ENCODE measurements around the gene RNF5. TPM values are rescaled to one million over a fixed set of nuclear protein-coding genes. Genes with fewer than 3 reads are reported as not detected.

The RNF5 gene
- polyA plus RNA-seq, 1 of the 3 experiments (the other 2 are of a cell fraction), result 110 TPM

- Histone ChIP-seq H3K36me3 (replicated peaks in 1 of 2; ENCODE audit: control insufficient read depth in 1 of 2, insufficient read depth in 2 of 2, low read length in 1 of 2) (peaks cover 15 to 41% of the 10 kb centered on the region in 2 experiments), H3K4me3 (ENCODE audit: low read depth in 2 of 2, low read length in 1 of 2) (no peak overlapping the region), H3K9ac (no peak overlapping the region), H4K20me1 (ENCODE audit: insufficient read depth) (no peaks in the 10 kb centered on the region), H3K9me3 (no peaks in the 10 kb centered on the region), H3K4me1 (ENCODE audit: control insufficient read depth in 1 of 2, insufficient read depth in 2 of 2, low read depth in 1 of 2, low read length in 1 of 2) (peaks cover 4 to 12% of the 10 kb centered on the region in 2 experiments; a peak in 2 of 4 replicates), H3K27me3 (ENCODE audit: insufficient read depth) (no peaks in the 10 kb centered on the region), H3K27ac (ENCODE audit: low read depth in 2 of 2, low read length in 1 of 2) (no peak overlapping the region), H3K9me2 (no peaks in the 10 kb centered on the region), H2AFZ (ENCODE audit: low read depth) (no peak overlapping the region), H3K79me2 (ENCODE audit: insufficient read depth) (peaks cover 13% of the 10 kb centered on the region; the same call in 1 of the 2 replicates), H3F3A (replicated peaks; ENCODE audit: insufficient read depth) (peaks cover 20% of the 10 kb centered on the region), H3K4me2 (no peak overlapping the region)
- ChIA-PET CTCF (interaction anchor here (0.8 to 1.4 kb wide), 3 partner anchors 12 to 584 kb away, joined by 3 to 4 read pairs (median 4); no protein-coding TSS in a partner anchor), POLR2A (no interaction called here)
- TF ChIP-seq USF2 (IDR thresholded peaks at IDR 0.05; ENCODE audit: borderline replicate concordance, low read depth, low read length) (no peak), ZBTB33 (IDR thresholded peaks at IDR 0.05; ENCODE audit: borderline replicate concordance, low read depth) (no peak), MEF2A (IDR thresholded peaks at IDR 0.05; ENCODE audit: borderline replicate concordance, low read depth) (no peak), FOXJ3 (CRISPR knock-in tag; IDR thresholded peaks at IDR 0.05) (no peak), CTCF (IDR thresholded peaks at IDR 0.05) (no peak), MXI1 (IDR thresholded peaks at IDR 0.05; ENCODE audit: low read depth, low read length) (no peak), MAX (IDR thresholded peaks at IDR 0.05; ENCODE audit: low read depth) (no peak)
- TF ChIP-seq, protein P1, sequence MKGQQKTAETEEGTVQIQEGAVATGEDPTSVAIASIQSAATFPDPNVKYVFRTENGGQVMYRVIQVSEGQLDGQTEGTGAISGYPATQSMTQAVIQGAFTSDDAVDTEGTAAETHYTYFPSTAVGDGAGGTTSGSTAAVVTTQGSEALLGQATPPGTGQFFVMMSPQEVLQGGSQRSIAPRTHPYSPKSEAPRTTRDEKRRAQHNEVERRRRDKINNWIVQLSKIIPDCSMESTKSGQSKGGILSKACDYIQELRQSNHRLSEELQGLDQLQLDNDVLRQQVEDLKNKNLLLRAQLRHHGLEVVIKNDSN (IDR thresholded peaks at IDR 0.05; ENCODE audit: borderline replicate concordance, low read depth), result no peak
- 100% methylated on average over 1 of the region's 10 CpGs for WGBS (ENCODE audit: low lambda C conversion rate)
- DNase-seq, result no peak
These were observed 4.4 kb downstream of the RNF5 start for GRCh38 chr6:32182555-32182981.

- H3K9me3 ChIP-seq, result no peaks in the 10 kb centered on the region
- WGBS (ENCODE audit: low lambda C conversion rate), result 94% methylated on average over 3 of the region's 3 CpGs
- H3K4me1 ChIP-seq (ENCODE audit: control insufficient read depth in 1 of 2, insufficient read depth in 2 of 2, low read depth in 1 of 2, low read length in 1 of 2), result peaks cover 4 to 12% of the 10 kb centered on the region in 2 experiments; a peak in 2 of 4 replicates
- no peaks in the 10 kb centered on the region for H3K27me3 ChIP-seq (ENCODE audit: insufficient read depth)
- peaks cover 20% of the 10 kb centered on the region for H3F3A ChIP-seq (replicated peaks; ENCODE audit: insufficient read depth)
- H3K4me2 ChIP-seq, result no peak overlapping the region
- no peak overlapping the region for H3K4me3 ChIP-seq (ENCODE audit: low read depth in 2 of 2, low read length in 1 of 2)
- ChIA-PET POLR2A (no interaction called here), CTCF (interaction anchor here (1.4 kb wide), 1 partner anchor 11 kb away, joined by 4 read pairs; no protein-coding TSS in a partner anchor)
- peaks cover 17% of the 10 kb centered on the region; the same call in 1 of the 2 replicates for H3K79me2 ChIP-seq (ENCODE audit: insufficient read depth)
- no peak overlapping the region for H2AFZ ChIP-seq (ENCODE audit: low read depth)
- TF ChIP-seq USF2 (IDR thresholded peaks at IDR 0.05; ENCODE audit: borderline replicate concordance, low read depth, low read length), result no peak
- TF ChIP-seq RAD21 (IDR thresholded peaks at IDR 0.05; ENCODE audit: low read length), result no peak
- TF ChIP-seq ZBTB33 (IDR thresholded peaks at IDR 0.05; ENCODE audit: borderline replicate concordance, low read depth), result no peak
- TF ChIP-seq NFIC (IDR thresholded peaks at IDR 0.05; ENCODE audit: borderline replicate concordance), result no peak
- TF ChIP-seq GABPA (IDR thresholded peaks at IDR 0.05; ENCODE audit: low read depth), result no peak
- no peak for TF ChIP-seq MEF2A (IDR thresholded peaks at IDR 0.05; ENCODE audit: borderline replicate concordance, low read depth)
- TF ChIP-seq MXI1 (IDR thresholded peaks at IDR 0.05; ENCODE audit: low read depth, low read length), result no peak
- no peak for TF ChIP-seq TCF12 (IDR thresholded peaks at IDR 0.05)
- H4K20me1 ChIP-seq (ENCODE audit: insufficient read depth), result no peaks in the 10 kb centered on the region
- no peaks in the 10 kb centered on the region for H3K9me2 ChIP-seq
- H3K36me3 ChIP-seq (replicated peaks in 1 of 2; ENCODE audit: control insufficient read depth in 1 of 2, insufficient read depth in 2 of 2, low read length in 1 of 2), result peaks cover 17 to 43% of the 10 kb centered on the region in 2 experiments
- no peak for DNase-seq
- no peak overlapping the region for H3K27ac ChIP-seq (ENCODE audit: low read depth in 2 of 2, low read length in 1 of 2)
- no peak overlapping the region for H3K9ac ChIP-seq
These were observed 4.8 kb downstream of the RNF5 start for GRCh38 chr6:32183030-32183429.

Data from SK-N-SH (cell line).